COR-L47 (cell line): Measurements from ENCODE around the gene ZBTB18.
"Not testable (repeated sequence)": the region's sequence is repeated elsewhere in the genome, so short reads cannot be mapped to it uniquely, and the experiment has no call there.

ENCODE experiments used
- DNase-seq: peaks from one replicate; lab custom pipeline; 2025; lab: John Stamatoyannopoulos, UW

ZBTB18 gene

DNA sequence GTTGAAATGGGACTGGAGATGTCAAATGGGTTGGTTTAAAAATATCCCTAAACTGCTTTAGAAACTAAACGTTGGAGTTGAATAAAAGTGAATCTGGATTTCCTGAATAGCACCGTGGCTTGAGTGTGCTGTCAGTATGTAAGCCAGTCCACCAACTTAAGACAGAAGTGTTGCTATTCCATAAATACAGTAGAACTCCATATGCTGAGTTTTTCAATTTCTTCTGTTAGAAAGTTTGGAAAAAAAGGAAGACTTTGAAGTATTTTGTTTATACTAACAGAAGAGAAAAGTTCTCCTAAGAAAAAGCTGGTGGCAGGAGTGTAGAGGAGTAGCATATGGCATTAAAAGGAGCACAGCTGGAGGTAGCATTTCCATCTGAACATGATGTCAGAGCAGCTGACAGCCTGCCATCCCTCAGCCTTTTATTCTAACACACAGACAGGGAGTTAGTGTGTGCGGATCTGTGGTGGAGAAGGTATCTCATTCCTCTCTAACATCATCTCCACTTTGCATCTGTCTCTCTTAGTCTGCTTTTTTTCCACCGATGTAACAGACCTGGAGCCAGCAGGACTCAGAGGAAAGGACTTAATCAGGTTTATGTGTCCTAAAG lies at the start of gene ZBTB18:
ZBTB18 (plus strand) TSS at position 449 of the 610 bp plus-strand sequence; CDS start at position 598, 149 bp downstream.
- peak; percentile 33 for DNase-seq

DNA sequence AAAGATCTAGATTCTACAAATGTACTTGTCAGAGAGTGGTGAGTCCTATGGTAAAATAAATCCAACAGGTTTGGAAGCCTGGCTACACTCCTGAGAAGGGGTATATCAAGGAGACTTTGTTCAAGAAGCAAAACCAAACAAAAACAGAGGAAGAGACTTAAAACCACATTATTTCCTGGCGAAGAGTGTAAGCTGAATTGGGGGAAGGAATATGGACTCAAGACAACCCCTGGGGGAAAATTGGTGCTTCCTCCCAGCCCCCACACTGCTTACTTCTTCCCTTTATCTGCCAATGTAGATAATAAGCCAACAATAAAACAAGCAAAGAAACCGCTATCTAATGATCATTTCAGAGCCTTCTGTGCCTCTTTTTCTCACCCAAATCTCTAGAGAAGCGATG lies 48.4 kb upstream of the ZBTB18 start:
- DNase-seq, result no peak

DNA sequence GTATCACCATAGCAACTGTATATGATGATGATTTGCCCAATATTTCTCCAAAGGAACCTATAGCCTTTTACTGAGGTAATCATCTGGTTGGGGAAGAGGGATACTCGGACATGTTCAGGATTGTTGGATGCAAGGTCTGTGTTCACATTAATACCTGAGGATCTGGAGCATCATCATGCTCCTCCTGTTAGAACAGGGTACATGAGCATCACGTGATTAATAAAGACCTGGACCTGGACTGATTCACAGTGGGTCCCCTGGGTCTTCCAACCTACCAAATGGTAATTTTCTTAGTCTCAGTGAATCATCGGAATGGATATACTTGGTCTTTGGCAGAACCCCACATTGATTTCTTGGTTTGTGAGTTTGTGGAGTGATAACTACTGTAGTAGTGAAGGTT lies 45.6 kb upstream of the ZBTB18 start:
- no peak for DNase-seq

DNA sequence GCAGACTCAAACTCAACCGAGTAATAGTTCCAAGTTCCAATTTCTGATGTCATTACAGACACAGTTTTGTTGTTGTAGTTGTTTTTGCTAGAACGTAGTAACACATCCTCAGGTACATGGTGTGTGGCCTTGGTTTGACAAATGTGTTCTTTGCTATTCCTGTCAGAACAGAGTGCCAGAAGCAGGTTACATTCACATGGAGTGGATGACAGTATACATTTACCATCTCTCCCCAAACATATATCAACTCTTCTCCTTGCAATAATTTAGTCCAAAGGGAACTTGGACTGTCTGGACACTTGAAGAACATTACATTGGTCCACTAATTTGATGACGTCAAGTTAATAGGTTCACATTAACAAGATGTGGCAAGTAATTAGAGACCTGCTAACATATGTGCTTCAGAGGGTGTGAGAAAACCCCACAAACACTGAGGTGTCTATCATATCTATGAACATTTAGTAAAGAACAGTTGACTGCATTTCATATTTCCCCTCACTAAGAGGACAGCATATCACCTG lies 44.6 kb upstream of the ZBTB18 start:
- DNase-seq, result no peak

DNA sequence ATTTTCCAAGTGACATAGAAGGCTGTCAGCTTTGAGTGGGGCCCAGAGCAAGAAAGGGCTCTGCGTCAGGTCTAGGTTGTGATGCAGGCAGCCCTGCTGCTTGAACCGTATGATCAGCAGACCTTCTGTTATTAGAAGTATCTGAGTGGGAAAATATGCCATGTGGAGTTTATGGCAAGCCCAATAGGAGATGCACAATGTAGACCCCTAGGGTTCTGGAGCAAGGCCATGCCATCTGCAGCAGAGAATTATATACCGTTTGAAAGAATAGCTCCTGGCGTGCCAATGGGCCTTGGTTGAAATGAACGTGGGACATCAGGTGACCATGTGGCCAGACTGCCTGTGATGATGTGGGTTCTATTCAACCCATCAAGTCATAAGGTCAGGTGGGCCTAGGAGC lies 44.1 kb upstream of the ZBTB18 start:
- no peak for DNase-seq

DNA sequence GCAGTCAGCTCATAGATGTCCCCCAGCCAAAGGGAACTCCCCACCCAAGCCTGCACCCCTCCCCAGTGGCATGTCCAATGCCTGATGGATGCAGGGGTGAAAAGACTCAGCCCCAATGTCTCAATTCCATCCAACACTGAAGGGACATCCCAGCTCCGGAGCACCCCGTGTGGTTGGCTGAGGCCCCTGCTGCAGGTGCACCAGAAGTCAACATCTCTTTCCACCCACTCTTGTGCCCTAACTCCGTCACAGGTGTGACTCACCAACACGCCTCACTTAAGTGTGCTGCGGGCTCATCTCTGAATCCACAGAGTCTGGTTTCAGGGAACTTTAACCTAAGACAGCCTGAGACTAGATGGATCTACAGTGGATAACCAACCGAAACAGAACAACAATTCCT lies 40.9 kb upstream of the ZBTB18 start:
- DNase-seq, result no peak

DNA sequence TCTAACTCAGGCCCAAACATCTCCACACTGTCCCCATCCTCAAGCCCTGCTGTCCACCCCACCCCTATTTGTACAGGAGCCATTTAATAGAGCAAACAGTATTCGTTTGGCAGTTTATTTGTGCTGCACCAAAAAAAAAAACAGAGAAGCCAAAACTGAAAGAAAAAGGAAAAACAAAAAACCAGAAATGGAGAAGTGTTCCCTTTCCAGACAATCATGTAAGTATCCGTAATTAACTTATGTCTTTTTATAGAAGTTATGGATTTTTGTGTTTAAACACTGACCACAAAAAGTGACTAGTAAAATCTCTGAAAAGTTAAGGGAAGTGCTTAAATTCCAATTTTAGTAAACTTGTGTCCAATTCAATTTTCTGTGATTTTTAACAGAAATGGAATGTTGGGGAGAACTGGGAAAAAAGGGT lies 40.4 kb upstream of the ZBTB18 start:
- DNase-seq, result no peak

DNA sequence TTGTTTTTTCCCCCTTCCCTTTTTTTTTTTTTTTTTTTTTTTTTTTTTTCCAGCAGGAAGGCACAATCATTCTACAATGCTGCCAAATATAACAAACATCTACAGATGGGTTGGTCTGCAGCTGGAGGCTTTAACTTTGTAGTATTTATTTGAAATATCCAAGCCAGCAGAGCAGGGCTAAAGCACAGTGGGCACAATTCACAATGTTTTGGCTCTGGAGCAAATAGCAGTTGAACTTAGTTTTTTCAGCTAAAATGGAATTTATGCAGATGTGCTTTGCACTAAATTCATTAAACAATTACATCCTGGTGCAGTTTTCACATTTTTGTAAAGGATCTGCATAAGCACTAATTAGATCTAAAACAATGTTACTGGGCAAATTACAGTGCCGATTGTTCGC lies 39.8 kb upstream of the ZBTB18 start:
- DNase-seq, result no peak

DNA sequence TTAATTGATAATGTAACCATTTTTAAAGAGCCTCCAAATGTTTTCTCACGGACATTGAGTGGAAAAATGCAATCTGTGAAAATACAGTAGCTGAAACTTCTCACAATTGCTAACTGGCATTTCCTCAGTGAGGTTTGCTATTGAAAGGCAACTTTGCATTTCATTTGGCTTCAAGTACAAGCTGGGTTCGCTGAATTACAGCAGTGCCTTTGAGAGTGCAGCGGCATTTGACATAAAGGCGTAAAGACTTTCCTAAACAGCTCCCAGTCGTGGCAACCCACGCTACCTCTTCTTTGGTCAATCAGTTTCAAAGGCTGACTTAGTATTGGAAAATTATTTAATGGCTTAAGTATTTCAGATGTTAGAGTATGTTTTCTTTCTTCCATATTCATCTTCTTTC lies 39.3 kb upstream of the ZBTB18 start:
- DNase-seq, result no peak

DNA sequence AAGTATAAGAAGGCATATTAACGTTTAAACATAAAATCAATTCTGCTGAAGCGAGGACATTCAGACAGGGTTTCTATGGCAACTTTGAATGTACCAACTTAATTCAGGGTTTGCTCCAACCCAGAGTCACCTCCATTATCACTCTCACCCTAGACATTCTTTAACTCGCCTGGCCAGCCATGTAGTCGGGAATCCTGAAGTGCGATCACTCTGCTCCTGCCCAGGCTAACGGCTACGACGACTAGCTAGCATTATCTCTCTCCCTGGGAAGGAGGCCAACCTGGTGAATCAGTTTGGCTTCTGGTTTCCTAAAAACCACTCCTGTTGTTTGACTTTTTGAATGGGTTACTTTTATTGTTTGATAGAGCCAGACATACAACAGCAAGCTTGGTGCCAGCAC lies 38.9 kb upstream of the ZBTB18 start:
- DNase-seq, result no peak

DNA sequence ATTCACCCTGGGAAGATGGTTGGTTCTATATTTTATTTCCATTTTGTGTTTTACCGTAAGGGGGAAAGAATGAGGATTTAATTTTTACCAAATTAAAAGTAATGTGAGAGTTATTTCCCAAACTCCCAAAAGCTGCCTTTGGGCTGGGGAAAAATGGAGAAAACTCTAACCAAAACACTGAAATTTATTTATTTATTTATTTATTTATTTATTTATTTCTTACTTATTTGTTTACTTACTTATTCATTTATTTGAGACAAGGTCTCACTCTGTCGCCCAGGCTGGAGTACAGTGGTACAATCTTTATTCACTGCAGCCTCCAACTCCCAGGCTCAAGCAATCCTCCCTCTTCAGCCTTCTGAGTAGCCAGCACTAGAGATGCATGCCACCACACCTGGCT lies 38.0 kb upstream of the ZBTB18 start:
- DNase-seq, result no peak

DNA sequence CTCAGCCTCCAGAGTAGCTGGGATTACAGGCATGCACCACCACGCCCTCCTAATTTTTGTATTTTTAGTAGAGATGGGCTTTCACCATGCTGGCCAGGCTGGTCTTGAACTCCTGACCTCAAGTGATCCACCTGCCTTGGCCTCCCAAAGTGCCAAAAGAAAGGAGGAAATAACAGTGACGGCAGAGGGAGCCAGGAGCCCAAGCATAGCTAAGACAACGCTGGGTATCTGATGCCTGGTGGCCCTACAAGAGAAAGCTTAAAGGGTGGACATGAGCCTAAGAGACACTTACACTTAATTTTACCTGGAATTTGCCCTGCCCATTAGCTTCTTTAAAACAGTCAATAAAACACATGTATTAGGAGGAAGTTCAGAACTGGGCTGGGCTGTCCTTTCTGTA lies 36.2 kb upstream of the ZBTB18 start:
- not testable (repeated sequence) for DNase-seq

DNA sequence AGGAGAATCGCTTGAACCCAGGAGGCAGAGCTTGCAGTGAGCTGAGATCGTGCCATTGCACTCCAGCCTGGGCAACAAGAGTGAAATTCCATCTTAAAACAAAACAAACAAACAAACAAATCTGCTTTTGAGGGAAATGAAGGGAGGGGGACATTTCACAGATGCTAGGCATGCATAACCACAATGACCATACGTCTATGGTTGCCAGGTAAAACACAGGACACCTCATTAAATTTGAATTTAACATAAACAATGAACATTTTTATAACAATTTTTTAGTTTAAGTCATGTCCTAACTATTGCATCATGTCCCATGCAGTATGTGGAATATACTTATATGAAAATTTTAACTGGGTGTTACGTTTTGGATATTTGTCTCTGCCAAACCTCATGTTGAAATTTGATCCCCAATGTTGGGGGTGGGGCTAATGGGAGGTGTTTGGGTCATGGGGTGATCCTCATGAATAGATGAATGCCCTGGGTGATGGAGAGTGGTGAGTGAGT lies 31.0 kb upstream of the ZBTB18 start:
- DNase-seq, result no peak

DNA sequence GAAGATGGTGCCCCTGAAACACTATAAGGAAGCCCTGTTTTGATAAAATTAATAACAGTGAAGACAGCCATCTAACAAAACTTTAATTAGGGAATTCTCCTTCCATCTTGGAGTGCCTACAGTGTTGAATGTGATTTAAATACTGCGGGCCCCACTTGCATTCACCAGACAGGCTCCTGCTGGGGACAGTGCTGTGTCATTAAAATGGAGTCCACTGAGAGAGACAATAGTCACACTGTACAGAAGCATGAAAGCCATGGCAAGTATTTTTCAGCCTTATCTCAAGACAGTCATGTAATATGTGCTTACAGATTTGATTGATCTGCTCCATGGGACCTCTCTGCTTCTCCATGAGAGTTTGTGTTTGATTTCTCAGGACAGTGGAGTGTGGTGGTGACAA lies 29.7 kb upstream of the ZBTB18 start:
- no peak for DNase-seq

DNA sequence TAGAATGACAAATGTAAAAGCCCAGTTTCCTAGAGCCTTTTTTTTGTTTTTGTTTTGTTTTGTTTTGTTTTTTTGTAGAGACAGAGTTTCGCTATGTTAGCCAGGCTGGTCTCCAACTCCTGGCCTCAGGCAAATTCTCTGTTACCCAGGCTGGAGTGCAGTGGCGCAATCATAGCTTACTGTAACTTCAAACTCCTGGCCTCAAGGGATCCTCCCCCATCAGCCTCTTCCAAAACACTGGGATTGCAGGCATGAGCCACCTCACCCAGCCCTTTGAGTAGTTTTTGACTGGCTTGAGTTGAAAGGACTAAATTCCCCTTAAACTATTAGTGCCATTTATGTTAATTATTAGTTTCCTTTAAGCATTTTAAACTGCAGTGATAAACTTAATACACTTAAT lies 28.8 kb upstream of the ZBTB18 start:
- DNase-seq, result no peak

DNA sequence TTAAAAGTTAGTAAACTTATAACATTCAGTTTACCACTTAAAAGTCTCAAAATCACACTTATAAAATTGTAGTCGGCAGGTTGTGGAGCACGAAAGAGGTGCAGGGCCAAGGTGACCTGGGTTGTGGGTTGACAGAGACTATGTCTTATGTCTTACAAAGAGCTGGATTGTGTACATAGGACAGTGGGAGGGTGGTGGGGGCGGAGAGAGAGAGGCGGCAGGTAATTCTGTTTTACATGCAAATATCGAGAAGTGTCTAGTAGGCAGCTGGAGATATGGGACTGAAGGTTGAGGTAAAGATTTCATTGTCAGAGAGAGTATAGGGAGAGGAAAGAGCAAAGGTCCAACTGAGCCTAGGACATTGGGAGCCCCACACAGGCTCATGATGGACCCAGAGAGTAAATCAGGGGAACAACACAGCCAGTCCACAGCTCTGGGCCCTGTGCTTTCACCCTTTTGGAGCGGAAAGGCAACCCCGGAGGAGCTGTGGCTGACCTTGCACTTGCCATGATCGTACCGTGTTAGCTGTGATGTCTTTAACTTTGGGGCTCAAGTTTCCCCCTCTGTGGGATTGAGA lies 28.1 kb upstream of the ZBTB18 start:
- no peak for DNase-seq

DNA sequence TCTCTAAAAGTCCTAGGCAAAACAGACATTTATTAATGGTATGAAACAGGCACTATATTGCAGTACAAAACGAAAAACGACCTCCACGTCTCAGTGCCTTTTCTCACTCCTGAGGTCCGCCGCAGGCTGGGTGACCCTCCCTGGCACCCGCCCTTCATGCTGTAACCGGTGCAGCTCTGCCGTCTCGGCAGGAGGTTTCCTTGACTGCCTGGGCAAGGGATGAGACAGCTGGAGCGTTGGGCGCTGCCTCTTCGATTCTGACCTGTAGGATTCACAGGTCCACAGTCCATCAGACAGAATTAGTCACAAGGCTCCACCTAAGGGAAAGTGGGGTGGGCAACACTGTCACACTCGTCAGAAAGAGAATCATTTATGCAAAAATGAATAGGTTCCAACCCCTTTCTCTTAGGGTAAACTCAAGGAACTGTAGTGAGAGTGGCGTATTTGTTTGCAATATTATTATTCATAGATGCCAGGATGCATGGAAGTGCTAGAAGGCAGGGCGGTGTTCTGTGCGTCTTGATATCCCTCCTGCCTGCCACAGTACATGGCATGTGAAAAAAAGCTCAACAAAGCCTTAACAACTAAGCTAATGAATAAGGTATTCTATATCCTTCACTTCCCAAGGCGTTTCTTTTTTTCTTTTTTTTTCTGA lies 23.5 kb upstream of the ZBTB18 start:
- DNase-seq, result no peak

DNA sequence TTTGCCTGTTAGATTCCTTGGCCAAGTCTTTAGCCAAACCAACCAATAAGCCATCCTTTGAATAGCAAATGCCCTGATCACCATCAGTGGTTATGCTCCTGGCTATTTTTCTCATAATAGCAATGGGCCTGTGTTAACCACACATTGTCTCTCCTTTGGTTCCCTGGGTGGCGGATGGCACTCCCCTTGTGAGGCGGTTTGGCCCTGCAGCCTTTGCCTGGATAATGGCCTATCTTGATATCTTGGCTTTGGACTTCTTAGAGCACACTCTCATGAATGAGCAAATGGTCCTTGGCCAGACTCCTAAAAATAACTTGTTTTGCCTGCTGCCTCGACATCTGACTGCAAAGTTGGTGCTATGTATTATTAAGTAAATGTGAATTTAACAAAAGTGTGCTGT lies 22.4 kb upstream of the ZBTB18 start:
- no peak for DNase-seq

DNA sequence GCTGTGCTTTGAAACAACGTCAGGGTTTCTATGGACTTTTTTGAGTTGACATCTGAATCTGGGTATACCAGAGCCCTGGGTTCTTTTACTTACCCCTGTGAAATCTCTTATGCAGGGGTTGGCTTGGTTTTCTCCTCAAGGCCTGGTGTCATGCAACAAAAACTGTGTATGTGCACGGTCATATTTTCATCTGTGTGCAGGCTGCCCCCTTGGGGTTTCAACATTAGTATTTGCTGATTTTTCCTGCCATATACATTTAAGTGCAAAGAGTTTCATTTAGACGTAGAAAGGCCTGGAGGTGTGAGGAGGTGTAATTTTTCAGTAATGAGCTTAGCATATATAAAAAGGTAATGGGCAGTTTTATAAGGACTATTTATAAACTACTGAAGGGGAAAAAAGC lies 22.0 kb upstream of the ZBTB18 start:
- DNase-seq, result no peak

DNA sequence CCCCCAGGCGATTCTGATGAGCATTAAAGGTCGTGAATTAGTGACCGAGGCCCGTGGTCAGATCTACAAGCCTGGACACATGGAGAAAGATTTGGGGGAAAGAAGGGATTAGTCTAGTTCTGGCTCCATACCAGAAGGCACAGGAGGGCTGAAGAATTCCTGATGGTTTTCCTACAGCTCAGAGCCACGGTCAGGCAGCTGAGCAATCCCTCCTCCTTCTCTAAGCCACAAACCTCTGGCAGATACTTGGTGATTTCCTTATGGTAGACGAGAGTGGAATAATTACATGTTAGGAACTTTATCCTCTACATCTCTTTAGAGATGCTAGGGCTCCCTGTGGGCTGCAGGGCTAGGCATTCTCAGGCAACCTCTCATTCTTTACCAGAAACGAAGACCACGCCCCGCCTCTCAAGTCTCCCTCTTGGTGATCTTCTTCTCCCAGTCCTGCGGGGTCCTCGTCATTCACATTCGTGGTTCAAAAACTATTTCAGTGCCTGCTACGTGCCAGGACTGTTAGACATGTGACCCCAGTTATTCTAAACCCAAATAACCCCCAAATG lies 20.5 kb upstream of the ZBTB18 start:
- no peak for DNase-seq

DNA sequence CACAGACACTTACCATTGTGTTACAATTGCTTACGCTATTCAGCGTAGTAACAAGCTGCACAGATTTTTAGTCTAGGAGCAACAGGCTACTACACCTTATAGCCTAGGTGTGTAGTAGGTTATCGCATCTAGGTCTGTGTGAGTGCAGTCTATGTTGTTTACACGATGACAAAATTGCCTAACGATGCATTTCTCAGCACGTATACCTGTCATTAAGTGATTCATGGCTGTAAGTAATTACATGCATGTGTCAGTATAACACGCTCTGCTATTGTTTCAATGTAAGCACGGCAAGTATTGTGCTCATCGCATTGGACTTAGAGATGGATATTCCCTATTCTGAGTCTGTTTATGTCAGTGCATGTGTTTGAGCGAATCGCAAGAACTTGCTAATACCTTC lies 15.7 kb upstream of the ZBTB18 start:
- no peak for DNase-seq

DNA sequence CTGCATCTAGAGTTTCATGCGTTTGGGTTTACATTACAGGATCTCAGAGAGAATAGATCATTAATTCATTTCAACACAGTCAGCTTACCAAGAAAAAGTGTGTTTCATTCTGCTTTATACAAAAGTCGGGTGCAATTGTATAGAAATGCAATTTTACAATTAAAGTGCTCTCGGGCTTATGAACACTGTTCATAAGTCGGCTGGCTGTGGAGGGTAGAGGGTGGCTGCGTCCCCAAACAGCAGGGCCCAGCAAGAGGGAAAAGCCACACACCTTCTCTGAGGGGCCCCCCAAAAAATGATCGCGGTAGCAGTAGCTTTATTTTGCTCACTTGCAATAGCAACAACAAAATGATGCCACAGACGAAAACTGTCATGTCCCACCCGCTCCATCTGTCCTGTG lies 13.8 kb upstream of the ZBTB18 start:
- no peak for DNase-seq

DNA sequence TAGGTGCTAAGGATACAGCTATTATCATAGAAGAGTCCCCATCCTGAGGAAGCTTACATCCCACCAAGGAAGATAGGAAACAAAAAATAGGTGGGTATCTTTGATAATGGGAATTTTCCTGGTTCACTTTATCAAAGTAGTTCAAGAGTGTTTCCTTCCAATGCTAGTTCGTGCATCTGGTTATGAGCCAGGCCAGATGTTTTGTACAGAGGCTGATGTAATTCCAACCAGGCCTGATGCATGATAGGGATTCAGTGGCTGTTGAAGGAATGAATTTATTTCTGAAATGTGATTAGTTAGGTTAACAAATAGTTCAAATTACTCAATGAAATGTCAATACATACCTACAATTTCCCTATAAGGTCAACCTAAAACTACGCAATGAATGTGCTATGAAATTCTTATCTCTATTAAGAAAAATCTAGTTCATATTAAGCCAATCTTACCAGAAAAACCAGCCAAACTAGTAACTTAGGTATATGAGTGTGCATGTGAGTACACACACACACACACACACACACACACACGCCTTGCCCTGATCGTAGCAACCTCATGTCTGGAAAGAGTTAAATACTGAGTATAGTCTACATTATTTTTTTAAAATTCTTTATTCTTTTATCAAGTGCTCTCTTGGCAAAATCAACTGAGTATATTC lies 9.5 kb upstream of the ZBTB18 start:
- DNase-seq, result no peak
